ENCODE measurements around the gene SMG6. TPM values are rescaled to one million over a fixed set of nuclear protein-coding genes. Genes with fewer than 3 reads are reported as not detected.

Gene SMG6
- total and polyA plus RNA-seq, 2 donors (not counting 3 experiments of a cell fraction or from before 2014, with no cell fraction given) = 40.1 to 42.2 TPM

DNA sequence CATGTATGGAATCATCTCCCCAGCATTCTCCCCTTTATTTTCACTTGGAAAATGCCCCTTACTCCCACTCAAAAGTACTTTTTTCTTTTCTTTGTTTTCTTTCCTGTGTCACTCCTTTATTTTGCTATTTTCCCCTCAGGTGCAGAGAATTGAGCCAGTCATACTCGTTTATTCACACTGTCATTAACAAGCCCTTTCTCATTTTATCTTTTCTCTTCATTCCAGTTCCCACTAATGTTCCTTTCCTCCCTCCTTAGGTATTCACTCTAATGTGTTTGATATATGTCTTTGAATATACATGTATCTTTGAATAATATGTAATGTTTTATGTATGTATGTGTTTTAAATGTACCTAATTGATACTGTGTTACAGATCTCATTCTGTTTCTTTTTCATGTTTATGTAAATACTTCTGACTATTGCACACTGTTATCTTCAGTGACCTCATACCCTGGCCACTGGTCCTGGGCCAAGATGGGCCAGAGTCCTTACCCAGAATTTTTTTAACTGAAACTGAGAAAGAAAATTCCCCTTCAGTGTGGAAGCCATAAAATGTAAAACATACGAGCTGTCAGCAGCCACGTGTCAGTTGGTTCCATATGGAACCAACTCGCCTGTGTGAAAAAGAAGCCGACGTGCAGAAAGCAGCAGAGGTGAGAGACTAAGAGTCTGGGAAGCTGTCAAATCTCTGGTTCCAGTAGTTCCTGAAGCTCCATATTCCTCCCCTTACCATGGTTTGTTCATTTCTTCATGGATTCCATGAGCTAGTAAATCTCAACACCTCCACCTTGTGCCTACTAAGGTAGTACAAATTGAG lies 6.0 kb upstream of the SMG6 start:
- Histone ChIP-seq H3K4me1 (ENCODE audit: control insufficient read depth, extremely low read depth, insufficient read depth, low read length) (no peaks in the 10 kb centered on the region), H3K9ac (replicated peaks; ENCODE audit: extremely low read depth, insufficient read depth, low read length) (peak overlapping the region; percentile 2), H3K9me1 (replicated peaks; ENCODE audit: control insufficient read depth, extremely low read depth, insufficient read depth, low read length) (no peaks in the 10 kb centered on the region), H3K79me2 (ENCODE audit: control insufficient read depth, insufficient read depth, low read length) (no peaks in the 10 kb centered on the region), H3K27me3 (ENCODE audit: control insufficient read depth in 2 of 2, insufficient read depth in 2 of 2, low read length in 2 of 2) (no peaks in the 10 kb centered on the region), H3K4me3 (replicated peaks in 1 of 3; ENCODE audit: insufficient read depth in 1 of 3, low read depth in 1 of 3, low read length in 3 of 3) (no peak overlapping the region), H4K20me1 (replicated peaks; ENCODE audit: control insufficient read depth, extremely low read depth, insufficient read depth, low read length) (no peaks in the 10 kb centered on the region), H3K36me3 (ENCODE audit: control insufficient read depth in 2 of 2, extremely low read depth in 1 of 2, insufficient read depth in 2 of 2, low read length in 2 of 2) (no peaks in the 10 kb centered on the region), H3K9me3 (replicated peaks; ENCODE audit: control insufficient read depth, insufficient read depth, low read length) (no peaks in the 10 kb centered on the region), H2AFZ (ENCODE audit: low read depth, low read length) (no peak overlapping the region), H3K4me2 (ENCODE audit: insufficient read depth, low read length) (no peak overlapping the region), H3K27ac (ENCODE audit: insufficient read depth, low read depth, low read length) (no peak overlapping the region)
- ChIA-PET POLR2A (no interaction called here), CTCF (interaction anchor here (1.4 kb wide), 1 partner anchor 51 kb away, joined by 4 read pairs; no protein-coding TSS in a partner anchor)
- no TSS peak for BruUV-seq (replicated peaks)
- intact Hi-C loops (cut with micrococcal nuclease) = no loop called here
- FAIRE-seq = no peak
- no peak for DNase-seq (ENCODE audit: low read depth, low spot score)
- TF ChIP-seq GATA2 (IDR thresholded peaks at IDR 0.05; ENCODE audit: insufficient read depth, insufficient read length, low read depth, low read length) = no peak
- no peak for TF ChIP-seq FOS (IDR thresholded peaks at IDR 0.05; ENCODE audit: borderline replicate concordance, insufficient read depth, low read length)
- TF ChIP-seq, protein P1, sequence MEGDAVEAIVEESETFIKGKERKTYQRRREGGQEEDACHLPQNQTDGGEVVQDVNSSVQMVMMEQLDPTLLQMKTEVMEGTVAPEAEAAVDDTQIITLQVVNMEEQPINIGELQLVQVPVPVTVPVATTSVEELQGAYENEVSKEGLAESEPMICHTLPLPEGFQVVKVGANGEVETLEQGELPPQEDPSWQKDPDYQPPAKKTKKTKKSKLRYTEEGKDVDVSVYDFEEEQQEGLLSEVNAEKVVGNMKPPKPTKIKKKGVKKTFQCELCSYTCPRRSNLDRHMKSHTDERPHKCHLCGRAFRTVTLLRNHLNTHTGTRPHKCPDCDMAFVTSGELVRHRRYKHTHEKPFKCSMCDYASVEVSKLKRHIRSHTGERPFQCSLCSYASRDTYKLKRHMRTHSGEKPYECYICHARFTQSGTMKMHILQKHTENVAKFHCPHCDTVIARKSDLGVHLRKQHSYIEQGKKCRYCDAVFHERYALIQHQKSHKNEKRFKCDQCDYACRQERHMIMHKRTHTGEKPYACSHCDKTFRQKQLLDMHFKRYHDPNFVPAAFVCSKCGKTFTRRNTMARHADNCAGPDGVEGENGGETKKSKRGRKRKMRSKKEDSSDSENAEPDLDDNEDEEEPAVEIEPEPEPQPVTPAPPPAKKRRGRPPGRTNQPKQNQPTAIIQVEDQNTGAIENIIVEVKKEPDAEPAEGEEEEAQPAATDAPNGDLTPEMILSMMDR (IDR thresholded peaks at IDR 0.05; ENCODE audit: extremely low read depth in 1 of 2, insufficient read depth in 1 of 2, low read depth in 1 of 2, low read length in 2 of 2) = no peak
- TF ChIP-seq JUN (IDR thresholded peaks at IDR 0.05; ENCODE audit: borderline replicate concordance, insufficient read depth, insufficient read length, low read depth) = no peak
- TF ChIP-seq, protein P2, sequence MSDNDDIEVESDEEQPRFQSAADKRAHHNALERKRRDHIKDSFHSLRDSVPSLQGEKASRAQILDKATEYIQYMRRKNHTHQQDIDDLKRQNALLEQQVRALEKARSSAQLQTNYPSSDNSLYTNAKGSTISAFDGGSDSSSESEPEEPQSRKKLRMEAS (IDR thresholded peaks at IDR 0.05; ENCODE audit: insufficient read depth, insufficient read length) = no peak
- TF ChIP-seq MYC (IDR thresholded peaks at IDR 0.05; ENCODE audit: low read depth, low read length) = no peak
- no peak for TF ChIP-seq EZH2 (IDR thresholded peaks at IDR 0.05; ENCODE audit: borderline replicate concordance, low read depth, low read length, severe bottlenecking)
- TF ChIP-seq POLR2A (IDR thresholded peaks at IDR 0.05; ENCODE audit: low read depth, low read length) = no peak
- no peak for TF ChIP-seq POLR2AphosphoS5 (IDR thresholded peaks at IDR 0.05; ENCODE audit: insufficient read depth, low read depth, low read length)
- dilution Hi-C loops (cut with MboI; ENCODE audit: extremely low pct_ligation_motif_present, low sequenced_read_pairs) = no loop called here
